ENCODE data around the gene MICAL3. TPM values are rescaled to one million over a fixed set of nuclear protein-coding genes. Genes with fewer than 3 reads are reported as not detected.

Gene MICAL3
- total and polyA plus RNA-seq, 9 donors, result 17.5 to 106 (median 81.3) TPM

- Histone ChIP-seq H3K27me3 (no peaks in the 10 kb centered on the region), H3K36me3 (no peaks in the 10 kb centered on the region), H3K4me1 (ENCODE audit: insufficient read depth) (no peaks in the 10 kb centered on the region), H3K27ac (no peak overlapping the region), H3K9me3 (no peaks in the 10 kb centered on the region), H3K4me3 (no peak overlapping the region)
- intact Hi-C loops (cut with DNase I), result no loop called here
- TF ChIP-seq POLR2A (IDR thresholded peaks at IDR 0.05) (no peak), CTCF (IDR thresholded peaks at IDR 0.05) (no peak)
- DNase-seq, result no peak
- 84 to 89% (median 88%) methylated on average over 7 of the region's 7 CpGs for WGBS, 3 donors
Measured at GRCh38 chr22:17866621-17867020, 157.7 kb downstream of the MICAL3 start.

GRCh38 chr22:17866127-17866526 is 158.2 kb downstream of the MICAL3 start:
- 84 to 89% (median 85%) methylated on average over 5 of the region's 5 CpGs for WGBS, 3 donors
- H3K36me3 ChIP-seq, result no peaks in the 10 kb centered on the region
- no peaks in the 10 kb centered on the region for H3K4me1 ChIP-seq (ENCODE audit: insufficient read depth)
- DNase-seq, result no peak
- no peak overlapping the region for H3K27ac ChIP-seq
- intact Hi-C loops (cut with DNase I), result no loop called here
- H3K9me3 ChIP-seq, result no peaks in the 10 kb centered on the region
- H3K4me3 ChIP-seq, result no peak overlapping the region
- no peaks in the 10 kb centered on the region for H3K27me3 ChIP-seq
- no peak for TF ChIP-seq EP300 (IDR thresholded peaks at IDR 0.05)
- TF ChIP-seq CTCF (IDR thresholded peaks at IDR 0.05), result no peak
- no peak for TF ChIP-seq POLR2A (IDR thresholded peaks at IDR 0.05)

- DNase-seq, result no peak
- H3K4me3 ChIP-seq, result no peak overlapping the region
- no peaks in the 10 kb centered on the region for H3K27me3 ChIP-seq
- 94% methylated on average over 23 of the region's 23 CpGs for WGBS, 3 donors
- no peaks in the 10 kb centered on the region for H3K4me1 ChIP-seq (ENCODE audit: insufficient read depth)
- no peaks in the 10 kb centered on the region for H3K36me3 ChIP-seq
- TF ChIP-seq CTCF (IDR thresholded peaks at IDR 0.05), result no peak
- TF ChIP-seq EP300 (IDR thresholded peaks at IDR 0.05), result no peak
- TF ChIP-seq POLR2A (IDR thresholded peaks at IDR 0.05), result no peak
- no peak overlapping the region for H3K27ac ChIP-seq
- intact Hi-C loops (cut with DNase I), result no loop called here
- H3K9me3 ChIP-seq, result no peaks in the 10 kb centered on the region
Measured at GRCh38 chr22:17865183-17866055, 158.9 kb downstream of the MICAL3 start.

GRCh38 chr22:17864398-17865182 is 159.8 kb downstream of the MICAL3 start:
- WGBS, 3 donors, result 94% methylated on average over 26 to 27 of the region's 27 CpGs
- TF ChIP-seq CTCF (IDR thresholded peaks at IDR 0.05), result no peak
- no peak for TF ChIP-seq POLR2A (IDR thresholded peaks at IDR 0.05)
- no peak for TF ChIP-seq EP300 (IDR thresholded peaks at IDR 0.05)
- no peak overlapping the region for H3K4me3 ChIP-seq
- no peaks in the 10 kb centered on the region for H3K9me3 ChIP-seq
- no peaks in the 10 kb centered on the region for H3K36me3 ChIP-seq
- H3K27me3 ChIP-seq, result no peaks in the 10 kb centered on the region
- H3K27ac ChIP-seq, result no peak overlapping the region
- DNase-seq, result no peak
- no peaks in the 10 kb centered on the region for H3K4me1 ChIP-seq (ENCODE audit: insufficient read depth)
- intact Hi-C loops (cut with DNase I), result no loop called here
